ENCODE data around the gene TSGA10.

DNA sequence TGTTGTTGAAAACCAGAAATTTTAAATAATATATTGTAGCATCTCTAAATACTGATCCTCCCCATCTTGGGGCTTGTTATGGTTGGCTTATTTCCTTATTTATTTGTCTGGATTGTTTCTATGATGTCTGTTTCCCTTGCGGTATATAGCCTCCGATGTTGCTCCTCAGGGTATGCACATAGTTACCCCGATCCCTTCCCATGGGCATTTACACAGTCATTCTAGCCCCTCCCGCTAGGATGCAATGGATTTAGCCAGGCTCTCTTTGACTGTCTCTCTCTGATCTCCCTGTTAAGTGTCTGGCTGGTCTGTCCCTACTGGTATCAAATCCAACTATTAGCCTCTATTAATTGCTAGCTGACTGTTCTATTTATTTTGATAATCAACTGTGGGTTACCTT lies 126.9 kb downstream of the TSGA10 start:
- no peak for TF ChIP-seq GATA2 (IDR thresholded peaks at IDR 0.05; ENCODE audit: low read depth, low read length)
- TF ChIP-seq GATA3 (IDR thresholded peaks at IDR 0.05; ENCODE audit: low read depth, low read length): no peak

All from SH-SY5Y (cell line).